Measurements from ENCODE around the gene ARHGAP27. TPM values are rescaled to one million over a fixed set of nuclear protein-coding genes. Genes with fewer than 3 reads are reported as not detected.

ARHGAP27 gene
- total and polyA plus RNA-seq, 2 of the 13 experiments (the other 11 are each of a cell fraction or from before 2014, with no cell fraction given) = 15.5 to 18.9 TPM

- TF ChIP-seq NFATC3 (CRISPR knock-in tag; IDR thresholded peaks at IDR 0.05) = no peak
- peak; percentile 49 for TF ChIP-seq ARID5B (CRISPR knock-in tag; IDR thresholded peaks at IDR 0.05)
- TF ChIP-seq HMG20A (CRISPR knock-in tag; IDR thresholded peaks at IDR 0.05; ENCODE audit: borderline replicate concordance) = no peak
- no peak for TF ChIP-seq ZNF326 (CRISPR knock-in tag; IDR thresholded peaks at IDR 0.05; ENCODE audit: borderline replicate concordance)
- TF ChIP-seq ZNF589 (CRISPR knock-in tag; conservative IDR thresholded peaks at IDR 0.05) = no peak; the same call in 1 of the 2 replicates
- TF ChIP-seq RFX3 (CRISPR knock-in tag; IDR thresholded peaks at IDR 0.05) = no peak
- no peak for TF ChIP-seq IKZF1 (IDR thresholded peaks at IDR 0.05)
- TF ChIP-seq SIN3A (IDR thresholded peaks at IDR 0.05; ENCODE audit: borderline replicate concordance, low read depth, low read length) = no peak
- no peak for TF ChIP-seq MTA3 (CRISPR knock-in tag; IDR thresholded peaks at IDR 0.05)
- TF ChIP-seq ZSCAN21 (CRISPR knock-in tag; IDR thresholded peaks at IDR 0.05; ENCODE audit: borderline replicate concordance) = no peak
- TF ChIP-seq RFXAP (CRISPR knock-in tag; IDR thresholded peaks at IDR 0.05; ENCODE audit: borderline replicate concordance) = no peak
- TF ChIP-seq ZNF280D (CRISPR knock-in tag; IDR thresholded peaks at IDR 0.05) = no peak
- no peak for TF ChIP-seq MEF2D (CRISPR knock-in tag; IDR thresholded peaks at IDR 0.05)
- TF ChIP-seq HDAC1 (CRISPR knock-in tag; IDR thresholded peaks at IDR 0.05) = peak; percentile 73
- peak; percentile 49; the same call in 1 of the 2 replicates for TF ChIP-seq ZKSCAN8 (CRISPR knock-in tag; IDR thresholded peaks at IDR 0.05; ENCODE audit: borderline replicate concordance)
- TF ChIP-seq TFDP1 (CRISPR knock-in tag; IDR thresholded peaks at IDR 0.05; ENCODE audit: borderline replicate concordance) = peak; percentile 46; the same call in 1 of the 2 replicates
- TF ChIP-seq STAT6 (CRISPR knock-in tag; IDR thresholded peaks at IDR 0.05; ENCODE audit: borderline replicate concordance) = no peak
- no peak for TF ChIP-seq WIZ (CRISPR knock-in tag; IDR thresholded peaks at IDR 0.05)
- no peak for TF ChIP-seq SKI (IDR thresholded peaks at IDR 0.05; ENCODE audit: partially characterized antibody)
- no peak for TF ChIP-seq ZNF746 (CRISPR knock-in tag; IDR thresholded peaks at IDR 0.05)
- TF ChIP-seq CCDC6 (CRISPR knock-in tag; IDR thresholded peaks at IDR 0.05) = no peak
These were observed 4.5 kb downstream of the ARHGAP27 start (continued) for GRCh38 chr17:45428050-45428617.

Data from HepG2 (cell line).